H4 (cell line): Measurements from ENCODE around the gene NEUROG3. TPM values are rescaled to one million over a fixed set of nuclear protein-coding genes. Genes with fewer than 3 reads are reported as not detected.

Experiments
- DNase-seq: peaks from one replicate; pipeline ENCODE4 v3.0.0-alpha.2; 2015; ENCODE audit warnings: low spot score
- total RNA-seq: library from RNA; depleted of rRNA; stranded (reverse); fragments of >200 nt; shearing (Covaris generic); gene quantifications from 2 replicates; pipeline ENCODE4 v1.2.3, GENCODE V29; 2014; rRNA removed

NEUROG3 gene, protein sequence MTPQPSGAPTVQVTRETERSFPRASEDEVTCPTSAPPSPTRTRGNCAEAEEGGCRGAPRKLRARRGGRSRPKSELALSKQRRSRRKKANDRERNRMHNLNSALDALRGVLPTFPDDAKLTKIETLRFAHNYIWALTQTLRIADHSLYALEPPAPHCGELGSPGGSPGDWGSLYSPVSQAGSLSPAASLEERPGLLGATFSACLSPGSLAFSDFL
- 0.14 TPM in 1 of 2 replicates, not detected in the other for total RNA-seq

DNA sequence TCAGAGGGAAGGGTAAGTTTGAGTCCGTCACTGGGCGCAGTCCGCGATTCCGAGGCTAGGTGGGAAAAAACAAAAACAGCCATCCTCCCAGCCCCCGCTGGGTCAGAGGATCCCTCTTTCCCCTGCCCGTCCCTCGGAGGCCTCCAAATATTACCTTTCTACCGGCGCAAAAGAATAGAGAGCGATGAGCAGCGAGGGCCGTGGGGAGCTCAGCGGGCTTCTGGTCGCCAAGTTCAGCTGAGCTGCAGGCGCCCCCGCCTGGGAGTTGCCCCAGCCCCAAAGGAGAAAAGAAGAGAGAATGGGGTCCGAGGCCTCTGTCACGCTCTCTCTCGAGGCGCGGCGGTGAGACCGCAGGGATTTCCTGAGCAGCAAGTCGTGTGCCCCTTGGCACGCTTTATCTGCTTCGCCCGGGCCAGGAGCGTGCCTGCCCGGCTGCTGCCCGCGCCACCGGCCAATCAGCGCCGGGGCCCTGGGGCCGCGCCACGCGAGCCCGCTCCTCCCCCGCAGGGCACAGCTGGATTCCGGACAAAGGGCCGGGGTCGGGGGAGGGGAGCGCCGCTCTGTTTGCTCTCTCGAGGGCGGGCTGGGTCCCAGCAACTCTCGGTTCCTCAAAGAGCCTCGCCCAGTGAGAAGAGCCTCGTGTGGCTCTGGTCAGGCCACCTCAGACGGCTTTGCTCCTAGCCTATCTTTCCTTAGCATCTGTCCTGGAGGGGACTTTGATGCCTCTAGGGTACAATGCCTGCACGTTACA lies at the start of gene NEUROG3:
TSS of gene NEUROG3 (minus strand) at position 367 of the 751 bp plus-strand sequence. CDS start 379 bp downstream, outside the sequence.
- no peak for DNase-seq

DNA sequence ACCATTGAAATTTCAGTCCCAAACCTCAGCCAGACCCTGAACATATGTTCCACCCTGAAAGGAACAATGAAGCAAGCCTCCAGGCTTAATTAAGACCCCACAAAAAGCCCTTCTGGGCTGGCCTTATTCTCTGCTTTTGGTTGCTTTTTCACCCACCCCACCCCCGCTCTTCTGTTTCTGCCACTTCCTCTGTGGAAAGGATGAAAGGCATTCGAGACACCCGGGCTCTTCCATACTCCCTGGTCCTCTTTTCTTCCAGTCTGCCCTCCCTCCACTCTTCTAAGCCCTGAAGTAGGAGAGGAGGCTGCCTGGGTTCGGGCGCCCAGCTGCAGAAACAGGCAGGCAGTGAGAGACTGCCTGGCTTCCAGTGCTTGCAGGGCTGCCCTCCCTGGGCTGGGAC lies 47.4 kb upstream of the NEUROG3 start:
- no peak for DNase-seq

DNA sequence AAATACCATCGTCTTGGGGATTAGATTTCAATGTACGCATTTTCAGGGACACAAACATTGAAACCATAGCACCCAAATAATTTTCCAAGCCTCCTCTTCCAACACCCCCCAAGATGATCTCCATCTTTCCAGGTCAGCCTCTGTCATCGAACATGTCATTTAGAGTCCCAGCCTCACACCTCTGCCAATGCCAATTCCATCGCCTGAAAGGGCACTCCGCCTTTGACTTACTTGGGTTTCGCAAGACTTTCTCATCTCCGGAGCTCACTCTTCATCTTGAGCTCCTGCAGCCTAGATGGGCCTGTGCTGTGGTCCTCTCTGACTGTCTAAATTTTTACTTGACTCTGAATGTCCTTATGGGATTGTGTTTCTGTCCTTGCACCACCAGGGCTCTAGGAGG lies 46.4 kb upstream of the NEUROG3 start:
- no peak for DNase-seq

GRCh38 chr10:69618746-69619145 lies 45.5 kb upstream of the NEUROG3 start:
- DNase-seq, result no peak

DNA sequence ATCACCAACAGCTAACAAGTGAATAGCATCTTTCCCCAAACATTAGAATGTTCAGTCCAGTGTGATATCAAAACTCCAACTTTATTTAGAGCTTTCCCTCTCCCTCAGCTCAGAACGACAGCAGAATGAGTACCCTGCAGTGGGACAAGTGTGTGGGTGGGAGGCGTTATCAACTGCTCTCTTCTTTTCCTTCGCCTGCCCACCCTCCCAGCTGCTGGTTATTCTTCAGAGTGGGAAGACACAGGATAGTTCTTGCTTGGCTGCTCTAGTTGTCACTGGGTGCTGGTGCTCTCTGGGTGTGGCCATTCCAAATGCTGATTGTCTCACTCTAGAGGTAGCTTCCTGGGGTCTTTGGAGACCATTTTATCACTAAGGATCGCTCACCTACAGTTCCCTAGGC lies 43.1 kb upstream of the NEUROG3 start:
- no peak for DNase-seq

GRCh38 chr10:69614130-69614529 lies 40.9 kb upstream of the NEUROG3 start:
- no peak for DNase-seq

GRCh38 chr10:69612760-69613159 lies 39.5 kb upstream of the NEUROG3 start:
- no peak for DNase-seq

GRCh38 chr10:69609077-69609476 lies 35.9 kb upstream of the NEUROG3 start:
- no peak for DNase-seq

DNA sequence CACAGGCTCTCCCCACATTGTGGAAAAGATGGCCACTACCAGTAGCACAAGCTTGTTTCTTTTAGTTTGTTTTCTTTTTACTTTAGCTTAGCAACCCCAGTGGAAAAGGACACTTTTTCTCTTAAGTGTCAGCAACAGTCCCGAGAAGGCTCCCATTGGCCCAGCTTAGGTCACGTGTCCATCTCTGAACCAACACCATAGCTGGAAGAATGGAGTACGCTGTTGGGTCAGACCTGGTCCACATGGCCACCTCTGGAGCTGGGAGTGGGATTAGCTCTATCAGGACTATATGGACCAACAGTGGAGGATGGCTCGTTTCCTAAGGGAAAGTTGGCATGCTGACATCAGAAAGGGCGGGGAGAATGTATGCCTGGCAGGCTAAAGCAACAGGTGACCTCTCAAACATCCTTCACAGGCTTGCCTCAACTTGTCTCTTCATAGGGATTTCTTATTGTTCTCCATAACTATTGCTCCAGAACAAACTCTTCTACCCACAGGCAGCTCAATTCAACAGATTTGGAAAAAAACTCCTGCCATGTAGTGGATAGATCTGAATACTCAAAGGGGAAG lies 27.6 kb upstream of the NEUROG3 start:
- DNase-seq, result no peak

GRCh38 chr10:69588358-69588757 lies 15.1 kb upstream of the NEUROG3 start:
- no peak for DNase-seq

DNA sequence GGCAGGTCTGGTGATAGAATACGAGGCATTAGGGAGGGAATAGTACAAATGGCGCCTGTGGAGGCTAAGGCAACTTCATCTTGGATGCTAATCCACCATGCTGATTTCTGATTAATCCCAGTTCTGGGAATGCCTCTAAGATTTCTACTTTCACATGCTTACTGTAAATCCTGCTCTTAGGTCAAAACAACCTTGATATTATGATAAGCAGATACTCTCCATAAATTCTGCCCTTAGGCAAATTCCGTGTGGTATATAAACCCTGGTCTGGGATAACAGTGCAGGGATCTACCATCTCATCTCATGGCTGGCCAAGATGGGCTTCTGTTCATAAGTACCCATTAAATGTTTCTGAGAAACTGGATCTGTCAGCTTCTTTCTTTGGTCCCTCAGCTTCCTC lies 11.4 kb upstream of the NEUROG3 start:
- no peak for DNase-seq

- no peak for DNase-seq
These were observed 9.9 kb upstream of the NEUROG3 start for GRCh38 chr10:69583106-69583505.

GRCh38 chr10:69580435-69580834 lies 7.2 kb upstream of the NEUROG3 start:
- no peak for DNase-seq

DNA sequence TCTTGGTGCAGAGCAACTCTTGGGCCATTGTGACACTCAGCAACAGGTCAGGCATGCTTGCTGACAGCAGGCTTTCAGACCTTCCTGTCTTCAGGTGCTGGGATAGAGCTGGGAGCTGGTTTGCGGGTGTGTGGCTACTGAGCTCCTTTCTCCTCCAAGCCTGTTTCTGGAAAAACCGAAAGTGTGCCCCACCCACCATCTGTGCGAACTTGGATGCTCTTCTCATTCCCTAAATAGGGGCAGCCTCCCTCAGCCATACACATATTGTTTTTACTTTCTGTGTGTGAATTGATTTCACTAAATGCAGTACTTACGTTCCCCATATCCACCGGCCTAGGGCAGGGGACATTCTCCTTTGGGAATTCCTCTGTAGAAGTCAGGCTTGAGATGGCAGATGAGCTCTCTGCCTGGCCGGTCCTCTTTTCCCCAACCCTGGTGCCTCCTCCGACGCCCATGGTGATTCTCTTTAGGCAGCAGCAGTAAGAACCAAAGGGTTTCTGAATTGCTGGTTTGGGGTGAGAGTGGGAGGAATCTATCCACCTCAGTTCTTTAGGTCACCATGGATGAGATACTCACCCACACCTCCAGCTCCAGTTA lies 6.3 kb upstream of the NEUROG3 start:
- no peak for DNase-seq

DNA sequence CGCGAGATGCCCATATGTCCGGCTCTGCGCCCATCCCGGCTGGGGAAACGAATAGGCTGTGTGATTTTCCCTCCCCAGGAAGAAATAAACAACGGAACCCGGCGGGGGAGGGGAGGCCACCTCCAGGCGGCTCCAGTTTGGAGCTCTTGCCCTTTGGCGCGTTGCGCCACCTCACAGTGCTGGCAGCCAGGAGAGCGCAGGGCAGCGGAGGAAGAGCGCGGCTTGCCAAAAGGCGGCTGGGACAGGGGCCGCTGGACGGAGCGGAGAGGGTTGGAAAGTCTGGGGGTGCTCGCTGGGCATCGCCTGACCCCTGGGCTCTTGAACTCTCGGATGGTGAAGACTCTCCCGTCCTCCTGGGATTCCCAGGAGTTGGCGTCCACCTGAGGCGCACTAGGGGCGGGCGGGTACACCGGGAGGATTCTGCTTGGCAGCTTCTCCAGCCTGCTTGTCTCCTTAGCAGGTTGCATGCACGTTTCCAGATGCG lies 5.3 kb upstream of the NEUROG3 start:
- DNase-seq, result no peak

DNA sequence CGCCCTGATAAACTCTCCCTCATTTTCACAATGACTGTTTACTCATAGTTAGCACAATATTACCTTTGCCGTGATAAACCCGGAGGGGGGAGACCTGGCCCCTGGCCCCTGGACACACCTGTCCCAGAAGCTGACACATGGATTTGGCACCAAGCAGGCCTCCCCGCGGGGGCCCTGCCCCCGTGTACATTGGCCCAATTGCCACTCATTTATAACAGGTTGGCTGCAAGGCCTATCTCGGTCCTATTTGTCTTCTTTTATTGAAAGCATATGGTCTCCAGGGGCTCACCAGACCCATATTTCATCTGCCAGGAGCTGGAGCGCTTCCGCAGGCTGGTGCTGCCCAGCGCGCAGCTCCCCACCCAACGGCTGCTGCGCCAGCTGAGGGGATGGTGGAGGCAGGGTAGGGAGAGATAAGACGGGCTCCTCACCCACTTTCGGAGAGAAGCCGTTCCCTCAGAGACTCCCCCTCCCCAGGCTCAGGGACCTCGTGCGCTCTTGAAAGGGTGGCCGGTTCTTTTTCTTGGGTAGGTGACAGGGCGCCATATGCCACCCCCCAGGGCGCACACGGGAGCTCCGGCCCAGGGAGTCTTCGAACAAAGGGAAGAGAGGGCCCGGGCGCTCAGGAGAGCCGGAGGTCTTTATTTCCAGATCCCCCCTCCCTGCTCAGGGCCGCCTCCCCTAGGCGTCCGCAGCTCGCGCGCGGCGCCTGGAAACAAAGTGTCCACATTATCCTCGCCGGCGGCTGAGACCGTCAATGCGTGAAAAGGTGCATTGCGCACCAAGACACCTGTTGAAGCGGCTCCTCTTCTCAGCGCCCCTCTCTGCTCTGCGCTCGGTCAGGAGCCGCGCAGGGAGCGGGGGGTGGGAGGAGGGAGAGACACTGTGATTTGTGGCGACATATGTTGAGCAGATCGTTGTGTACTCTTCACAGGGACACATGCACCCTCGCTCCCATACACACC lies 4.3 kb upstream of the NEUROG3 start:
- DNase-seq, result no peak

DNA sequence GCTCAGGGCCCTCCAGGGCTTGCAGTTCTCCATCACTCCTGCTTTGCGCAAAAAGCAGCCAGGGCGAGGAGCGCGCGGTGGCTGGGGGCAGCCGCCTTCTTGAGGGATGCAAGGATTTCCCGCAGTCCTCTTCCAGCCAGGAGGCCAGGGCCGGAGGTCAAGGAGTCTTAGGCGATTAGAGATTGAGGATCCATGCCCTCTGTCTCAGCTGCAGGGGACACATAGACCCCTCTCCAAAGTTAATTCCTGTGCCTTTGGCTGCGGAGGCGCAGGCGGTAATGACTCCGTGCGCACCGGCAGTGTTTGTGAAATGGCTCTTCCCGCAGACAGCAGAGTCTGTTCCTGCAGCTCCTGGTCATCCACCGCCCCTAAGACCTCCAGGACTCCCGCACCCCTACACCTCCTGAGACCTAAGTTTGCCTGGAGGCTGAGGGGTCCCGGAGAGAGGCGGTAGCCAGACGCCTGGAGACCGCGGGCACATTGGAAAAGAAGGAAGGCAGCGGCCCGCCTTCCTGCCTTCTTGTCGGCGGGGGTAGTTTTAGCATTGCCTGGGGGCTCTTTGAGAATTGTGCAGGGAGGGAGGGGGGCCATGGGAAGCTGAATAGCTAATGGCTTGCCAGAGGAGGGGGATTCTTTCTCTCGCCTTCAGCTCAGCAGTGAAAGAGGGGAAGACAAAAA lies 3.3 kb upstream of the NEUROG3 start:
- no peak for DNase-seq

DNA sequence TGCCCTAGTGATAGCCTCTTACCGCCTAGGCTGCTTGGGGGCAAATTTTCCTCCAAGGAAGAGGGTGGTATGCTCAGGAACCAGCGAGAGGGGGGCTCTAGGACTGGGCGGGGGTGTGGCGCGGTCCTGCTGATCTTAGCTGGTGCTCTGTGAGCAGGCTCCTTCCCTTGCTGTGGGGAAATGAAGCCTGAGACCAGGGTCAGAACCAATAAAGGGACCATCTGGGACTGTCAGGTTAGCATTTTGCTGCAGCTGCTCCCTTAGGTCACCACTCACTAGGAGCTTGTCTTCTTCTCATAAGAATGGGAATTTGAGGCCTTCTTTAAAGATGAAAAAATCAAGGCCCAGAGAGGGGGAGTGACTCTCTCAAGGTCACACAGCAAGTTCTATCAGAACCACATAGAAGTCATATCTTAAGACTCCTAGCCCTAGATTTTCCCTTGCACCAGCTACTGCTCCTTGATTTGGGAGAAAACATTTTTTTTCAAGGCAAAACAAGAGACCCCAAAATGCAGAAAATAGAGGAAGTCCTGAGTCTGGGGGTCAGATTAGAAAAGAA lies 2.0 kb upstream of the NEUROG3 start:
- no peak for DNase-seq

- DNase-seq, result no peak
These were observed 1.4 kb upstream of the NEUROG3 start for GRCh38 chr10:69574571-69574978.
